ENCODE measurements around the gene CDH23. TPM values are rescaled to one million over a fixed set of nuclear protein-coding genes. Genes with fewer than 3 reads are reported as not detected.

The CDH23 gene
- total and polyA plus RNA-seq, 2 donors from 2014 or later: 1.1 to 6.4 TPM

DNA sequence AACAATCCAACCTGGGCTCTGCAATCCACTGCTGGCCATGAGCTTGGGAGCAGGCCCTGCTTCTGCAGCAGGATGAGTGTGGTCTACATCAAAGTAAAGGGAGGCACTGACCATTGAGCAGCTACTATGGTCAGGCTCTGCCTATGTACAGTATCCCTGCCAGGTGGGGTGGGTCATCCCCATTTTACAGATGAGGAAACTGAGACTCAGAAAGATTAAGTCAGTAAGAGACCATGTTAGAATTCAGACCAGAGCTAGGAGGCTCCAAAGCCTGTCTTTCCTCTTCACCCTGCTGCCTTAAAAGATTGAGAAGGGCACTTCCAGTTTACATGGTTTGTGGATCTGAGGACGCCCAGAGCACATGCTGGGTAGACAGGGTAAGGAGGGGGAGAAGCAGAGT is 27.1 kb upstream of the CDH23 start:
- FAIRE-seq (no peak), DNase-seq (no peak)
- no peak overlapping the region for H3K4me3 ChIP-seq (ENCODE audit: low read length in 3 of 3)
- H3K4me1 ChIP-seq (ENCODE audit: control insufficient read depth in 2 of 3, insufficient read depth in 2 of 3, low read depth in 1 of 3, low read length in 3 of 3): no peaks in the 10 kb centered on the region
- H3K27me3 ChIP-seq (ENCODE audit: control insufficient read depth, insufficient read depth, low read length): no peaks in the 10 kb centered on the region
- H3K9me3 ChIP-seq (ENCODE audit: control insufficient read depth in 2 of 3, insufficient read depth in 1 of 3, low read length in 3 of 3): no peaks in the 10 kb centered on the region
- H3K27ac ChIP-seq (ENCODE audit: low read depth in 2 of 2, low read length in 2 of 2): no peak overlapping the region
- intact Hi-C loops (cut with DNase I): no loop called here
- TF ChIP-seq CTCF (IDR thresholded peaks at IDR 0.05; ENCODE audit: borderline replicate concordance, extremely low read depth, insufficient read depth): no peak
- H3K36me3 ChIP-seq (ENCODE audit: control insufficient read depth in 2 of 3, insufficient read depth in 3 of 3, low read length in 3 of 3): no peaks in the 10 kb centered on the region
- H3K9ac ChIP-seq (ENCODE audit: low read length in 3 of 3): no peak overlapping the region

DNA sequence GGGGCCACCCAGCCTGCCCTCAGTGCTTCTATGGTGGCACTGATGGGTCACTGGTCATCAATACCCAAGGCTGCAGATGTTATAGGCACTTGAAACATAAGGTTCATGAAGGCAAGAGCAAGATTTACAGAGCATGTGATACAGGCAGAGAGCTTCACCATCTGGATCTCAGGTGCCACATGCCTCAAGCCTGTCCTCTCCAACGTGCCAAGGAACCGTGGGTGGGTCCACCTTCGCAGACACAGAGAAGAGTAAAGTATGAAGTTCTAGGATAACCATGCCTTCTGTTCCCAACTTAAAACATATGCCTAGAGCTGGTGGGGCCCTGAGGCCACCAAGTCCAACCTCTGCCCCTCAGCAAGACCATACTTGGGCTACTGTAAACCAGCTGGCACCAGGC is 26.7 kb upstream of the CDH23 start:
- Histone ChIP-seq H3K27ac (ENCODE audit: low read depth in 2 of 2, low read length in 2 of 2) (no peak overlapping the region), H3K4me1 (ENCODE audit: control insufficient read depth in 2 of 3, insufficient read depth in 2 of 3, low read depth in 1 of 3, low read length in 3 of 3) (no peaks in the 10 kb centered on the region), H3K36me3 (ENCODE audit: control insufficient read depth in 2 of 3, insufficient read depth in 3 of 3, low read length in 3 of 3) (no peaks in the 10 kb centered on the region), H3K9me3 (ENCODE audit: control insufficient read depth in 2 of 3, insufficient read depth in 1 of 3, low read length in 3 of 3) (no peaks in the 10 kb centered on the region), H3K9ac (ENCODE audit: low read length in 3 of 3) (no peak overlapping the region), H3K4me3 (ENCODE audit: low read length in 3 of 3) (no peak overlapping the region), H3K27me3 (ENCODE audit: control insufficient read depth, insufficient read depth, low read length) (no peaks in the 10 kb centered on the region)
- FAIRE-seq: no peak
- intact Hi-C loops (cut with DNase I): no loop called here
- TF ChIP-seq CTCF (IDR thresholded peaks at IDR 0.05; ENCODE audit: borderline replicate concordance, extremely low read depth, insufficient read depth): no peak
- DNase-seq: no peak

- FAIRE-seq: no peak
- Histone ChIP-seq H3K4me1 (ENCODE audit: control insufficient read depth in 2 of 3, insufficient read depth in 2 of 3, low read depth in 1 of 3, low read length in 3 of 3) (no peaks in the 10 kb centered on the region), H3K36me3 (ENCODE audit: control insufficient read depth in 2 of 3, insufficient read depth in 3 of 3, low read length in 3 of 3) (no peaks in the 10 kb centered on the region), H3K9me3 (ENCODE audit: control insufficient read depth in 2 of 3, insufficient read depth in 1 of 3, low read length in 3 of 3) (no peaks in the 10 kb centered on the region), H3K27me3 (ENCODE audit: control insufficient read depth, insufficient read depth, low read length) (no peaks in the 10 kb centered on the region), H3K27ac (ENCODE audit: low read depth in 2 of 2, low read length in 2 of 2) (no peak overlapping the region), H3K9ac (ENCODE audit: low read length in 3 of 3) (no peak overlapping the region), H3K4me3 (ENCODE audit: low read length in 3 of 3) (no peak overlapping the region)
- intact Hi-C loops (cut with DNase I): no loop called here
- no peak for TF ChIP-seq CTCF (IDR thresholded peaks at IDR 0.05; ENCODE audit: borderline replicate concordance, extremely low read depth, insufficient read depth)
- DNase-seq: peak in 1 of 5 donors; percentile 7
These were observed 25.0 kb upstream of the CDH23 start for GRCh38 chr10:71371750-71372166.

- DNase-seq (no peak), FAIRE-seq (no peak)
- Histone ChIP-seq H3K9ac (ENCODE audit: low read length in 3 of 3) (no peak overlapping the region), H3K36me3 (ENCODE audit: control insufficient read depth in 2 of 3, insufficient read depth in 3 of 3, low read length in 3 of 3) (no peaks in the 10 kb centered on the region), H3K27ac (ENCODE audit: low read depth in 2 of 2, low read length in 2 of 2) (no peak overlapping the region), H3K4me1 (ENCODE audit: control insufficient read depth in 2 of 3, insufficient read depth in 2 of 3, low read depth in 1 of 3, low read length in 3 of 3) (peaks cover 0 to 4% (median 0%) of the 10 kb centered on the region in 3 donors), H3K4me3 (ENCODE audit: low read length in 3 of 3) (no peak overlapping the region), H3K27me3 (ENCODE audit: control insufficient read depth, insufficient read depth, low read length) (no peaks in the 10 kb centered on the region), H3K9me3 (ENCODE audit: control insufficient read depth in 2 of 3, insufficient read depth in 1 of 3, low read length in 3 of 3) (no peaks in the 10 kb centered on the region)
- TF ChIP-seq CTCF (IDR thresholded peaks at IDR 0.05; ENCODE audit: borderline replicate concordance, extremely low read depth, insufficient read depth): no peak
- intact Hi-C loops (cut with DNase I): no loop called here
These were observed 23.7 kb upstream of the CDH23 start for GRCh38 chr10:71372882-71373495.

All from kidney (tissue), 14 donors.